SK-N-SH treated with all-trans-retinoic acid at 6 μM for 48 hours (cell line): ENCODE results near the gene CEP89.
A peak's percentile ranks its signal among the peaks of the same experiment; 100 is the strongest.

Experiments used
- ATAC-seq: fragments of 200-7000 bp; cut with Tn5 transposase; 3 replicates; pipeline ENCODE4 v1.9.1; 2020; ENCODE audit warnings: mild to moderate bottlenecking, moderate library complexity
- BACH2 ChIP-seq: fragments of 250-450 bp; sonication (Bioruptor Pico); IDR thresholded peaks from 2 replicates; pipeline ENCODE4 v1.9.0; 2021; ENCODE audit warnings: mild to moderate bottlenecking, borderline replicate concordance
- CREB5 ChIP-seq: fragments of 250-450 bp; sonication (Bioruptor Pico); IDR thresholded peaks from 2 replicates; pipeline ENCODE4 v1.5.1; 2020; ENCODE audit warnings: low read depth, mild to moderate bottlenecking, moderate library complexity
- CSDC2 ChIP-seq: fragments of 250-450 bp; sonication (Bioruptor Pico); IDR thresholded peaks from 2 replicates; pipeline ENCODE4 v1.5.0; 2020; ENCODE audit warnings: mild to moderate bottlenecking, moderate library complexity
- CSRNP3 ChIP-seq: fragments of 250-450 bp; sonication (Bioruptor Pico); IDR thresholded peaks from 2 replicates; pipeline ENCODE4 v1.5.1; 2021; ENCODE audit warnings: mild to moderate bottlenecking, moderate library complexity
- ESRRG ChIP-seq: fragments of 250-450 bp; sonication (Bioruptor Pico); IDR thresholded peaks from 2 replicates; pipeline ENCODE4 v1.6.1; 2021; ENCODE audit warnings: mild to moderate bottlenecking
- ISL1 ChIP-seq: fragments of 250-450 bp; sonication (Bioruptor Pico); IDR thresholded peaks from 2 replicates; pipeline ENCODE4 v2.1.2; 2022; ENCODE audit warnings: mild to moderate bottlenecking, moderate library complexity
- OSR1 ChIP-seq: fragments of 250-450 bp; sonication (Bioruptor Pico); IDR thresholded peaks from 2 replicates; pipeline ENCODE4 v1.8.0; 2022; ENCODE audit warnings: moderate library complexity, mild to moderate bottlenecking, inconsistent platforms
- PATZ1 ChIP-seq: fragments of 250-450 bp; sonication (Bioruptor Pico); IDR thresholded peaks from 2 replicates; pipeline ENCODE4 v1.8.0; 2020; ENCODE audit warnings: mild to moderate bottlenecking, moderate library complexity, borderline replicate concordance
- POU6F1 ChIP-seq: fragments of 250-450 bp; sonication (Bioruptor Pico); IDR thresholded peaks from 2 replicates; pipeline ENCODE4 v1.8.0; 2021; ENCODE audit warnings: low read depth, mild to moderate bottlenecking, moderate library complexity, borderline replicate concordance
- RARB ChIP-seq: fragments of 250-450 bp; sonication (Bioruptor Pico); IDR thresholded peaks from 2 replicates; pipeline ENCODE4 v1.8.0; 2021; ENCODE audit warnings: mild to moderate bottlenecking, moderate library complexity
- SNAI2 ChIP-seq: fragments of 250-450 bp; sonication (Bioruptor Pico); IDR thresholded peaks from 2 replicates; pipeline ENCODE4 v1.5.0; 2020; ENCODE audit warnings: mild to moderate bottlenecking, moderate library complexity
- TCF4 ChIP-seq: fragments of 250-450 bp; sonication (Bioruptor Pico); IDR thresholded peaks from 2 replicates; pipeline ENCODE4 v1.8.0; 2021; ENCODE audit warnings: mild to moderate bottlenecking, moderate library complexity, borderline replicate concordance
- TOX ChIP-seq: fragments of 250-450 bp; sonication (Bioruptor Pico); IDR thresholded peaks from 2 replicates; pipeline ENCODE4 v1.8.0; 2021; ENCODE audit warnings: mild to moderate bottlenecking, moderate library complexity, borderline replicate concordance
- TSHZ2 ChIP-seq: fragments of 250-450 bp; sonication (Bioruptor Pico); IDR thresholded peaks from 2 replicates; pipeline ENCODE4 v1.5.0; 2020; ENCODE audit warnings: mild to moderate bottlenecking, moderate library complexity
- ZC3H10 ChIP-seq: fragments of 250-450 bp; sonication (Bioruptor Pico); IDR thresholded peaks from 2 replicates; pipeline ENCODE4 v1.5.1; 2021; ENCODE audit warnings: mild to moderate bottlenecking, moderate library complexity
- ZFP3 ChIP-seq: fragments of 250-450 bp; sonication (Bioruptor Pico); IDR thresholded peaks from 2 replicates; pipeline ENCODE4 v1.5.0; 2020; ENCODE audit warnings: mild to moderate bottlenecking, moderate library complexity
- ZFP30 ChIP-seq: fragments of 450-650 bp; formaldehyde crosslinking; IDR thresholded peaks from 2 replicates; pipeline ENCODE4 v1.5.0; 2022; ENCODE audit warnings: mild to moderate bottlenecking, moderate library complexity
- ZNF565 ChIP-seq: fragments of 450-650 bp; formaldehyde crosslinking; conservative IDR thresholded peaks from 2 replicates; pipeline ENCODE4 v1.5.0; 2020; ENCODE audit warnings: low read depth, mild to moderate bottlenecking, moderate library complexity

The CEP89 gene

GRCh38 chr19:32877323-32877912, 94.3 kb downstream of the CEP89 start (continued):
- TF ChIP-seq ZNF565 (CRISPR knock-in tag) = no peak
- TF ChIP-seq TCF4 = no peak
- TF ChIP-seq, all 23 proteins: peak for 0

GRCh38 chr19:32876919-32877285, 94.9 kb downstream of the CEP89 start:
- ATAC-seq = peak; percentile 76
- TF ChIP-seq TOX (no peak), CSDC2 (no peak), PATZ1 (CRISPR knock-in tag) (no peak), ISL1 (no peak), OSR1 (CRISPR knock-in tag) (no peak), ZNF565 (CRISPR knock-in tag) (no peak), CREB5 (CRISPR knock-in tag) (no peak), RARB (CRISPR knock-in tag) (no peak), ZFP3 (no peak), ZFP30 (CRISPR knock-in tag) (no peak), BACH2 (no peak), POU6F1 (CRISPR knock-in tag) (no peak), CSRNP3 (CRISPR knock-in tag) (no peak), ZC3H10 (CRISPR knock-in tag) (no peak), SNAI2 (CRISPR knock-in tag) (no peak), ESRRG (CRISPR knock-in tag) (no peak)

- no peak for ATAC-seq
- TF ChIP-seq BACH2 (no peak), RARB (CRISPR knock-in tag) (no peak), TSHZ2 (CRISPR knock-in tag) (no peak), ESRRG (CRISPR knock-in tag) (no peak), CSRNP3 (CRISPR knock-in tag) (no peak)
- TF ChIP-seq, all 23 proteins: peak for 0
Measured at GRCh38 chr19:32876236-32876918, 95.4 kb downstream of the CEP89 start.
